Testis (tissue), 3 donors: ENCODE results near the gene WDR27. TPM values are rescaled to one million over a fixed set of nuclear protein-coding genes. Genes with fewer than 3 reads are reported as not detected.

Source experiments
- DNase-seq: peaks from one replicate; pipeline ENCODE4 v3.0.0-alpha.2; 2019
- H3K27ac ChIP-seq, 2 donors: fragments of 200-600 bp; sonication (generic); one replicate each; pipeline ENCODE4 v1.5.1; 2019
- H3K27me3 ChIP-seq: fragments of 200-600 bp; sonication (generic); one replicate; pipeline ENCODE4 v1.5.1; 2019
- H3K36me3 ChIP-seq: fragments of 200-600 bp; sonication (generic); one replicate; pipeline ENCODE4 v1.5.1; 2017; ENCODE audit warnings: low read depth; ENCODE audit errors: missing control alignments
- H3K4me1 ChIP-seq: fragments of 200-600 bp; sonication (generic); one replicate; pipeline ENCODE4 v1.5.1; 2019
- H3K4me3 ChIP-seq, 2 donors: fragments of 200-600 bp; sonication (generic); one replicate each; pipeline ENCODE4 v1.5.1; 2017 to 2019
- H3K9me3 ChIP-seq: fragments of 200-600 bp; sonication (generic); one replicate; pipeline ENCODE4 v1.5.1; 2017
- CTCF ChIP-seq, 3 experiments: fragments of 450-650 bp in 2 of 3; fragments of 200-600 bp in 1 of 3; sonication (generic) in 1 of 3; IDR thresholded peaks; one replicate each; pipeline ENCODE4 v1.5.1; 2016 to 2019; ENCODE audit warnings: antibody characterized with exemption in 3 of 3, mild to moderate bottlenecking in 2 of 3, moderate library complexity in 1 of 3
- POLR2A ChIP-seq: fragments of 450-650 bp; IDR thresholded peaks from one replicate; pipeline ENCODE4 v1.6.1; 2017; ENCODE audit warnings: antibody characterized with exemption, mild to moderate bottlenecking, moderate library complexity
- WGBS, 2 donors: methylation state at CpG; one replicate each; pipeline ENCODE4 v1.1.5; 2018; 5-methylcytosine and 5-hydroxymethylcytosine counted together
- intact Hi-C: fragments of 100-400 bp; cut with DNase I; formaldehyde crosslinking; loops from one replicate; pipeline ENCODE4 v1.15.1; 2023; ENCODE audit warnings: low total_unique reads
- polyA plus RNA-seq: library from polyadenylated mRNA; stranded (reverse); fragments of 350-450 nt; fragmentation: Illumina TruSeq; extraction: RNeasy Lipid Tissue Mini Kit (QIAGEN cat#74804); gene quantifications from one replicate; pipeline ENCODE4 v1.2.3, GENCODE V29; 2014; ENCODE audit warnings: low read depth, low replicate concordance; ENCODE audit not compliant: insufficient read depth
- total RNA-seq, 2 donors: library from RNA; depleted of rRNA; stranded (reverse); fragments of >200 nt; gene quantifications; one replicate each; pipeline ENCODE4 v1.2.3, GENCODE V29; 2016

The WDR27 gene
- total and polyA plus RNA-seq, 3 donors from 2014 or later = 32.8 to 101 (median 84.0) TPM

- no peak for DNase-seq
- H3K4me3 ChIP-seq = no peak overlapping the region
- H3K4me1 ChIP-seq = no peaks in the 10 kb centered on the region
- intact Hi-C loops = no loop called here
- no peak overlapping the region for H3K27ac ChIP-seq
- no peaks in the 10 kb centered on the region for H3K9me3 ChIP-seq
- H3K36me3 ChIP-seq = no peaks in the 10 kb centered on the region
- TF ChIP-seq CTCF (IDR thresholded peaks at IDR 0.05) = no peak
- no peak for TF ChIP-seq POLR2A
- WGBS, 2 donors = 92 to 96% methylated on average over 21 to 22 of the region's 22 CpGs
- no peaks in the 10 kb centered on the region for H3K27me3 ChIP-seq
Measured at GRCh38 chr6:169623975-169624374, 77.9 kb downstream of the WDR27 start.

GRCh38 chr6:169623343-169623742 lies 78.5 kb downstream of the WDR27 start:
- no peak for DNase-seq
- H3K9me3 ChIP-seq = no peaks in the 10 kb centered on the region
- no peaks in the 10 kb centered on the region for H3K27me3 ChIP-seq
- WGBS, 2 donors = 82 to 90% methylated on average over 7 of the region's 7 CpGs
- intact Hi-C loops = no loop called here
- no peak overlapping the region for H3K27ac ChIP-seq
- TF ChIP-seq CTCF (IDR thresholded peaks at IDR 0.05) (no peak), POLR2A (no peak)
- H3K4me3 ChIP-seq = no peak overlapping the region
- no peaks in the 10 kb centered on the region for H3K4me1 ChIP-seq
- no peaks in the 10 kb centered on the region for H3K36me3 ChIP-seq

- H3K27ac ChIP-seq = no peak overlapping the region
- no peak for DNase-seq
- no peaks in the 10 kb centered on the region for H3K9me3 ChIP-seq
- TF ChIP-seq POLR2A = no peak
- 75 to 80% methylated on average over 6 of the region's 6 CpGs for WGBS, 2 donors
- H3K4me1 ChIP-seq = no peaks in the 10 kb centered on the region
- H3K4me3 ChIP-seq = no peak overlapping the region
- H3K27me3 ChIP-seq = no peaks in the 10 kb centered on the region
- H3K36me3 ChIP-seq = no peaks in the 10 kb centered on the region
- intact Hi-C loops = no loop called here
Measured at GRCh38 chr6:169622618-169623017, 79.2 kb downstream of the WDR27 start.

GRCh38 chr6:169621311-169621710 lies 80.5 kb downstream of the WDR27 start:
- intact Hi-C loops = no loop called here
- Histone ChIP-seq H3K4me1 (no peaks in the 10 kb centered on the region), H3K9me3 (no peaks in the 10 kb centered on the region), H3K27me3 (no peaks in the 10 kb centered on the region), H3K36me3 (no peaks in the 10 kb centered on the region), H3K27ac (no peak overlapping the region), H3K4me3 (no peak overlapping the region)
- 82 to 84% methylated on average over 13 of the region's 13 CpGs for WGBS, 2 donors
- TF ChIP-seq POLR2A (no peak), CTCF (IDR thresholded peaks at IDR 0.05) (no peak)
- DNase-seq = no peak

GRCh38 chr6:169620171-169621130 lies 81.4 kb downstream of the WDR27 start:
- Histone ChIP-seq H3K36me3 (no peaks in the 10 kb centered on the region), H3K9me3 (no peaks in the 10 kb centered on the region), H3K4me3 (no peak overlapping the region), H3K27ac (no peak overlapping the region), H3K4me1 (no peaks in the 10 kb centered on the region), H3K27me3 (no peaks in the 10 kb centered on the region)
- no peak for DNase-seq
- TF ChIP-seq POLR2A (no peak), CTCF (IDR thresholded peaks at IDR 0.05) (no peak)
- intact Hi-C loops = no loop called here
- WGBS, 2 donors = 81 to 88% methylated on average over 10 of the region's 10 CpGs
